NCI-H2196 treated with DMSO at 0.1 percent for 48 hours (cell line): ENCODE data around the gene MCHR1.

Experiments used
- DNase-seq: peaks from one replicate; lab custom pipeline; 2025; ENCODE audit not compliant: unreplicated experiment; lab: John Stamatoyannopoulos, UW

MCHR1 gene

GRCh38 chr22:40723396-40723933 lies 44.2 kb downstream of the MCHR1 start:
- no peak for DNase-seq

GRCh38 chr22:40726514-40726913 lies 47.2 kb downstream of the MCHR1 start:
- DNase-seq: no peak

GRCh38 chr22:40727070-40727963 lies 48.0 kb downstream of the MCHR1 start:
- DNase-seq: no peak

GRCh38 chr22:40727964-40728615 lies 48.8 kb downstream of the MCHR1 start:
- DNase-seq: no peak

- no peak for DNase-seq
Observed at GRCh38 chr22:40728731-40729189, 49.5 kb downstream of the MCHR1 start.

GRCh38 chr22:40729284-40729683 lies 50.0 kb downstream of the MCHR1 start:
- DNase-seq: no peak
